NOMO-1 treated with dmso at 0.1 percent for 144 hours (cell line): Measurements from ENCODE around the gene NCBP1.
"Not testable (repeated sequence)": the region's sequence is repeated elsewhere in the genome, so short reads cannot be mapped to it uniquely, and the experiment has no call there.

ENCODE experiments used
- DNase-seq: peaks from one replicate; lab custom pipeline; 2025; ENCODE audit not compliant: unreplicated experiment; lab: John Stamatoyannopoulos, UW

The NCBP1 gene

DNA sequence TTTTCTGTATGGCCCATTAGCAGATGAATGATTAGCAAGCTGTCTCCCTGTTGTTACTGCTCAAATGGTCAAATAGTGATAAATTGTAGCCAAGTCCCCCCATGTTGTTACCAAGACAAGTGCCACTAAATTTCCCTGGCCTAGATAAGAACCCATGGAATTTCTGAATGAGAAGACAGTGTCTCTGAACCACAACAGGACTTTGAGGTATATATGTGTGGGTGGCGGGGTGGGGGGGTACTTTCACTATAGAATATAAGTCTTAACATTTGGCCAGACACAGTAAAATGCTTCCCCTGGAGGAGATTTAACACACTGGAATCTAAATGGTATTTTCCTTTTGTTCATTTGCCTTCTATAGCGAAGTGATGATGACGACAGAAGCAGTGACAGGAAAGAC, 34.9 kb downstream of the NCBP1 start:
- DNase-seq: no peak

DNA sequence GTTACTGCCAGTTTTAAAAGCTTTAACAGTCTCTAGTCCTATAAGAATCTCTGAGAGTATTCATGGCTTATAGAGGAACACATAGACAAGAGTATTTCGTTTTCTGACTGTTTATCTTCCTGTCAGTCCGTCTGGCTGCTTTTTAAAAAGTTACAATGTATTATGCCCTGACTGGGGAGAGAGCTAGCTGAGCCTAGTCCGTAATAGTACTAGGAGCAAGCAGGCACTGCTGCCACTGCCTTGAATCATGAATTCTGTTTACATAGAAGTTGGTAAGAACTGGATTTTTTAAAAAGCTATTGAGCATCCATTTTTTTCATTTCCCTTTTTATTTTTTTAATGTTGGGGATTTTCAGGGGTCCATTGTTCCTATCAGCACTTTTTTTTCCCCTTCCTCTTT, 37.0 kb downstream of the NCBP1 start:
- DNase-seq: no peak

DNA sequence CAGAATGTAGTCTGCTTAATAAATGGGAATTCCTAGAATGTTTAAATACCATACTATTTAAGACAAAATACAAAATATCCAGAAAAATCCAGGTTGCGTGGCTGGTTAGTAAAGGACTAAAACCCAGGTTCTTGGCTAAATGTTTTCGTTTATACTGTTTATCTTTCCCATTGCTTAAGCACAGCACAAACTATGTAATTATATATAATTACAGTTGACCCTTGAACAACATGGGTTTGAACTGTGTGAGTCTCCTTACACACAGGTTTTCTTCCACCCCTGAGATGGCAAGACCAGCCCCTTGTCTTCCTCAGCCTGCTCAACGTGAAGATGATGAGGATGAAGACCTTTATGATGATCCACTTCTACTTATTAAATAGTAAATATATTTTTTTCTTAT, 38.8 kb downstream of the NCBP1 start:
- no peak for DNase-seq

DNA sequence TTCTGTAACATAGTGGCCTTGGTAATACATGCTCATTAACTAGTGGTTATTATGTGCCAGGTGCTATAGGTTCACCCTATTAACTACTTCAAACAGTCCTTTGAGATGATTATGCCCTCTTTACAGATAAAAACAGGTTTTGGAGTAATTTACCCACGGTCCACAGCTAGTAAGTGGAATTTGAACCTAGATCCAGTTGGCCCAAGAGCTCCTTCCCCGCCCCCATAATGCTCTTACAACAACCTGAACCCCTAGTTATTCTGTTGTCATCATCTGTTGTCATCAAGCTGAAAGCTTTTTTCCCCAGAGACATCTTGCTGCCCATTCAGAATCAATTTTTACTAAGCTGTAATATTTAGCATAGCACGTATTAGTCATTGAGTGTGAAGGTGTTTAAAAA, 40.3 kb downstream of the NCBP1 start:
- DNase-seq: no peak

DNA sequence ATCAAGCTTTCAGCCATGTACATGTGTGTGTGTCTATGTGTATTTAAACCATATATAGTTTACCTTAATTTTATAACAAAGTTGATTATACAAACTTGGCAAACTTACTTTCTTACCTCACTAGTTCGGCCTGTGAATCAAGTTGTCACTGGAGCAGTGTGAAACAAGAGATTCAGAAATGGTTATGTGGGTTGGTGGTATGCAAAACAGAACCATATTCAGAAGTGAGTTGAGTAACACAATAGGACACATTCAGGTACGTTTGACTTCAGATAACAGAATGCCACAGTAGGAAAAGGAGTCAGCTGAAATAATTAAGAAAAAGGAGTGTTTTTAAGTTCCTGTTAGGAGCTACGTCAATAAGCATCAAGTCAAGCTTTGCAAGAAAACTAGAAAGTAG, 42.0 kb downstream of the NCBP1 start:
- no peak for DNase-seq

DNA sequence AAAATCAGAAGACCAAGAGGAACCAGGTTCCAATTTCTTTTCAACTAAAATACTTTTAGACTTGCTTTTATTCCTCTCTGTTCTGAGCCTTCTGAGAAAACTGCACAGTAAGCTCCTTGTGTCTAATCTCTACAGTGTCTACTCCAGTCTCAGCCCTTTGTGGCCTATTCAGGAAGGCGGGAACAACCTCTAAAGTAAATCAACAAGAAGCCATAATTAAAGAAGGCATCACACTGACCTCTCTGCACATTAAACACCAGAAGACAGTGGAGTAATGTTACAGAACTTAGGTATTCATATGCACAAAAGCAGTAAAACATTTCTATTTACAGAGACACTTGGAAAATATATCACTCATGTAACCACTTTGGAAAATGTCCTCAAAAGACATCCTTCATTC, 48.6 kb downstream of the NCBP1 start:
- no peak for DNase-seq

DNA sequence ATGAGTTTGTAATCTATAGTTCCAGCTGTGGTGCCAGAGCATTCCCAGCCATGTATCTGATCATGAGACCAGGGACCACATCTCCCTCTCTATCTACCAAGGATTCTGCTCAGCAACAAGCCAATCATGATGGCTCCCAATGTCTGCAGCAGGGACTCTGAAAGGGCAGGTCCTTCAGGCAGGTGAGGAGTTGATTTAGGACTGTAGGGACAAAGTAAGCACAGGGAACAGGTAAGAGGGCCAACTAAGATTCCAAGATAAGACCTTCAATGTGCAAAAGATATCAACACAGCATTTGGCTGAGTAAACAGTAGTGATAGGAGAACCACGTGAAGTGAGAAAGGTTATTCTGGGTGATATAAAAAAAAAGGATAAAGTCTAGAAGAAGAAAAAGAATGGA, 55.0 kb downstream of the NCBP1 start:
- no peak for DNase-seq

DNA sequence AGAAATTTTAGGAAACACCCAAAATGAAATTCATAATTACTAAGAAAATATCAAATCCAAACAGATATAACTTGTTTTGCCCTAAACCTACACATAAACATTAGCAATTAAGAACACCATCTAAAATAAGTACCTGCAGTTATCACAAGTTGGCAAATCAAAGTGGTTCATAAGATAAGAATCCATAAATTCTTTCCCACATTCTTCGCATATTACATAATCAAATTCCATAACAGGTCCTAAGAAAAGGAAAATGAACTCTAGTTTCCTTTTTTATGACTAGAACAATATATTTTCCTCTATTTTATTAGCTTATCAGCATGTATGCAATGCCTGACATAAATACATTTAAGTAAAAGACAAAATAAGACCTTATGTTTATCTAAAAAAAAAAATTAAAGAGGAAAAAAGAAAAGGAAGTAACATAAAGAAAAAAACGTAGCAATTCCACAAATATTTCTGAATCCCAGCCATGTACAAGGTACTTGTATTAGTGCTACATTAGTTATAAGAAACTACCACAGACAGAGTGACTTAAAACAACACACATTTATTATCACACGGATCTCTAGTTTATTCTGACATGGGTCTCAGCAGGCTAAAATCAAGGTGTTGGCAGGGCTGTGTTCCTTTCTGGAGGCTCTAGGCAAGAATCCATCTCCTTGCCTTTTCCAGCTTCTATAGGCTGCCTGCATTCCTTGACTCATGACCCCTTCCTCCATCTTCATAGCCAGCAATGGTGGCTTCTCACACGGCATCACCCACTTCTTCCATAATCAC, 56.0 kb downstream of the NCBP1 start:
- DNase-seq: no peak

DNA sequence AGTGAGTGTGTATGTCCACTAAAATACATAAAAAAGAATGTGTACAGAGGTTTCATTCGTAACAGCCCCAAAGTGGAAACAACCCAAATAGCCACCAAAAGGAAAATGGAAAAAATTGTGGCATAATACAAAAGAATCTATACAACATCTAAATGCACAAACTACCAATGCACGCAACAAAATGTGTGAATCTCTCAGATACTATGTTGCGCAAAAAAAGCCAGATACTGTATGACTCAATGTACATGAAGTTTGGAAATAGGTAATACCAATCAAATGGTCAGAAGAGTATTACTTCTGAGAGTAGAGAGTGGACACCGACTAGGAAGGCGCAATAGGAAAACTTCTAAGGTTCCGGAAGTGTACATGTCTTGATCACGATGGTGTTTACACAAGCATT, 61.1 kb downstream of the NCBP1 start:
- no peak for DNase-seq

DNA sequence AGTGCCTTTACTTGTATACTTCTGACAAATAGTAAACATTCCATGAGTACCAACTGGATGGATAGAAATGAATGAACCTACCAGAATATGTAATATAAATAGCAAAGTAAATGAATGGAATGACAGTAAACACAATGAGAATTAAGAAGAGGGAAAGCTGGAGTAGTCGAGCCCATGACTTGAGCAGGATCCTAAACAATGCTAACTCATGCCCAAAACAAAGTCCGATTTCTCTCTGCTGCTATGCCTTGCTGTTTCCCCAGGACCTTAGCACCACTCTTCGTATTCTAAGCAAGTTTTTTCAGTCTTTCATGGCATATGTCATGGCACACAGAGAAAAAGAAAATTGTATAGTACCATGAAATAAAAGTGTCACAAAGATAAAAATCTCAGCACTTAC, 61.8 kb downstream of the NCBP1 start:
- no peak for DNase-seq

DNA sequence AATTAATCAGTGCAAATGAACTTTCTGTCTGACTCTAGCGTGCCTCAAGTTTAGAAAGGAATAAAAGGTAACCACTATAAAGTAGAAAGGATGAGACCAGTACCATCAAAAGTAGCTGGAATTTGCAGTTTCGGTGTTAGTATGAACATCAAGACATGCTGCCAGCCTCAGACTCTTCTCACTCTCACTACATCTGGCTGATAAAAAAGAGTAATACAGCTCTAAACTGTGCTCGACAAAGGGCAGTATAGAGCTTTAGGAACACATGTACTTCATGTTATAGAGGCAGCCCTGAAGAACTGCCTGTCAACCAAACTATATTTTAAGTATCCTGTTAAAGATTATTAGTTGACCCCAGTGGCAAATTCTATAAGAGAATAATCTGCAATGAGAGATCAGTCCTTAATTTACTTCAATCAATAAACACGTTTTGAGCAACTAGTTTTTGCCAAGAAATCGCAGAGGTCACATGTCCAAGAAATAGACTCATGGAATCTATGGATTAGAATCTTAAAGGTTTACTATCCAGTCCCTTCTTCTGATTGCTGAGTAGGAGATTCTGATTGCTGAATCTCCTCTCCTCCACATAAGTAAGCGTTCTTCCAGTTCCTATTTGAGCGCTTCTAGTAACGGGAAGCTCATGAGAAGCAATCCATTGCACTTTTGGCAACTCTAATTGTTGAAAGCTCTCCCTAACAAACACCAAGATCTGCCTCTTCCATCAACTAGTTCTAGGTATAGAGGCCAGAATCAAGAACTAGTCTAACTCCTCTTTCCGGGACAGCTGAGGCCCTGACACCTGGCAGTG, 62.6 kb downstream of the NCBP1 start:
- no peak for DNase-seq

DNA sequence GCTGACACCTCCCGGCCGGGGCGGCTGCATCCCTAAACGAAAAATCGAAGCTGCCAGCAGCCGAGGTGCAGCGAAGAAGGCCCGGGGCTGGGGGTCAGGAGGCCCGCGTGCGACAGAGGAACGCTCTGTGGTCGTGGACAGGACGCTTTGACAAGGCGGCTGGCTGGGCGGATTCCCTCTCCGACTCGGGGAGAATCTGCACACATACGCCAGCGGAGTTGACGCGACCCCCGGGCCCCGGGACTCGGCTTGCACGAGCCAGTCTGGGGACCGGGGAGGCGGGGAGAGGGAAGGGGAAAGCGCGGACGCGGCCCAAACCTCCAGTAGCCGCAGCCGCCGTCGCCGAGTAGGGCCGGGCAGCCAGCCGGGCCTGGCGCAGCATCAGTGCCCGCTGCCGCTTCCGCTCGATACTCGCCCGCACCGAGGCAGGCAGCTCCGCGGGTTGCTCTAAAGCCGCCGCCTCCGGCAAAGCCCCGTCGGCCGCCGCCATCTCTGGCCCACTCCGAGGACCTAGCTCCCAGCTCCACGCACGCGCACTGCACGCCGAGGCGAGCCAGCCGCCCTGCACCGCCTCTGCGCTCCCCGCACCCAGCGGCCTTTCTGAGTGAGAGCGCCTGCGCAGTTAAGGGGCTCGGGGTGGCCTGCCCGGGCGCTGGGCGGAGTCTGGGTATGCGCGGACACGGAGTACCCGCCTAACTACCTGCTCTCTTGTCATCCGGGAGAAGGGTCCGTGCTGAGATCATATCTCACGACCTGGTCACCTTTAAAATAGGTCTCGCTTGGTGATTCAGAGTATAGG, 63.4 kb downstream of the NCBP1 start, which contains the start of gene XPA:
TSS of gene XPA (minus strand) at position 538 of the 799 bp plus-strand sequence. CDS start at position 490, 48 bp downstream.
- DNase-seq: peak; percentile 83

DNA sequence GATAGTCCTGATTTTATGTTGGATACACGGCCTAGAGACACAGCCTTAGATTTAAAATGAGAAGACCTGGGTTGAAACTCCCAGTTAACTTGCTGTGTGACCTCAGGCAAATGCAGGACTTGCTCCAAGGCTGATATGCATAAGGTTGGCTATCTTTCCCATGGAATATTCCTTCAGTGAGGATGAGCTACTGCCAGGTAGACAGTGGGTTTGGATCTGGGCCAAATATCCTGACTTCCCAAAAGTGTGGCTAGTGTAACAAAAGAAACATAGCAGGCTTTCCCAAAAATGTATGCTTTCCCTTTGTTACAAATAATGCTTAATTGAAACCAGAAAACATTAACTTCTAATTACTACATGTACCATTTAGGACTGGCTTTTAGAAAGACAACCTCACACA, 64.2 kb downstream of the NCBP1 start:
- no peak for DNase-seq

DNA sequence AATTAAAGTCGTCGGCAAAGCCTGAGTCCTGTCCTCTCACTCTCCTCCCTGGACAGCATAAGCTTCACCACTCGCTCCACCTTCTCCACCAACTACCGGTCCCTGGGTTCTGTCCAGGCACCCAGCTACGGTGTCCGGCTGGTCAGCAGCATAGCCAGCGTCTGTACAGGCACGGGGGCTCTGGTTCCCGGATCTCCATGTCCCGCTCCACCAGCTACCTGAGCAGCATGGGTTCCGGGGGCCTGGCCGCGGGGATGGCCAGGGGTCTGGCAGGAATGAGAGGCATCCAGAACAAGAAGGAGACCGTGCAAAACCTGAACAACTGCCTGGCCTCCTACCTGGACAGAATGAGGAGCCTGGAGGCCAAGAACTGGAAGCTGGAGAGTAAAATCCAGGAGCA, 65.2 kb downstream of the NCBP1 start:
- DNase-seq: no peak

DNA sequence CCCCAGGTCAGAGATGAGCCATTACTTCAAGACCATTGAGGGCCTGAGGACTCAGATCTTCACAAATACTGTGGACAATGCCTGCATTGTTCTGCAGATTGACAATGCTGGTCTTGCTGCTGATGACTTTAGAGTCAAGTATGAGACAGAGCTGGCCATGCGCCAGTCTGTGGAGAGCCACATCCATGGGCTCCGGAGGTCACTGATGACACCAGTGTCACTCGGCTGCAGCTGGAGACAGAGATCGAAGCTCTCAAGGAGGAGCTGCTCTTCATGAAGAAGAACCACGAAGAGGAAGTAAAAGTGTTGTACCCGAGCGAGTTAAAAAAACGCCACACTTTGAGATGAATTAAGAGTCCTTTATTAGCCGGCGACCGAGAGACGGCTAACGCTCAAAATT, 65.7 kb downstream of the NCBP1 start:
- not testable (repeated sequence) for DNase-seq

DNA sequence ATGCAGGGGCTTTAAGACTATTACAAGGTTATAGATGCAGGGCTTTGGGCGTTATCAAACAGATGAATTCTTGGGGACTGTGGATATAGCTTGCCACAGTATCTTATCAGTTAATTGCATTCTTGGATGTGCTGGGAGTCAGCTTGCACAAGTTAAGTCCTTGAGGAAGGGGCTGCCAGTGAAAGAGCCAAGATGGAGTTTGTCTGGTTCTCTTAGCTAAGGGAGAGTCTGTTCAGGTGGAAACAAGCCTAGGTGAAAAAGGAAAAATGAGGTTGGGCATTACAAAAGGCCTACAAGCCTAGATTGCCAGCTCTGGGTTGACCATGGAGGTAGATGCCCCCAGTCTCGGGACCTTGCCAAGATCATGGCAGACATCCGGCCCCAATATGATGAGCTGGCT, 66.2 kb downstream of the NCBP1 start:
- not testable (repeated sequence) for DNase-seq

DNA sequence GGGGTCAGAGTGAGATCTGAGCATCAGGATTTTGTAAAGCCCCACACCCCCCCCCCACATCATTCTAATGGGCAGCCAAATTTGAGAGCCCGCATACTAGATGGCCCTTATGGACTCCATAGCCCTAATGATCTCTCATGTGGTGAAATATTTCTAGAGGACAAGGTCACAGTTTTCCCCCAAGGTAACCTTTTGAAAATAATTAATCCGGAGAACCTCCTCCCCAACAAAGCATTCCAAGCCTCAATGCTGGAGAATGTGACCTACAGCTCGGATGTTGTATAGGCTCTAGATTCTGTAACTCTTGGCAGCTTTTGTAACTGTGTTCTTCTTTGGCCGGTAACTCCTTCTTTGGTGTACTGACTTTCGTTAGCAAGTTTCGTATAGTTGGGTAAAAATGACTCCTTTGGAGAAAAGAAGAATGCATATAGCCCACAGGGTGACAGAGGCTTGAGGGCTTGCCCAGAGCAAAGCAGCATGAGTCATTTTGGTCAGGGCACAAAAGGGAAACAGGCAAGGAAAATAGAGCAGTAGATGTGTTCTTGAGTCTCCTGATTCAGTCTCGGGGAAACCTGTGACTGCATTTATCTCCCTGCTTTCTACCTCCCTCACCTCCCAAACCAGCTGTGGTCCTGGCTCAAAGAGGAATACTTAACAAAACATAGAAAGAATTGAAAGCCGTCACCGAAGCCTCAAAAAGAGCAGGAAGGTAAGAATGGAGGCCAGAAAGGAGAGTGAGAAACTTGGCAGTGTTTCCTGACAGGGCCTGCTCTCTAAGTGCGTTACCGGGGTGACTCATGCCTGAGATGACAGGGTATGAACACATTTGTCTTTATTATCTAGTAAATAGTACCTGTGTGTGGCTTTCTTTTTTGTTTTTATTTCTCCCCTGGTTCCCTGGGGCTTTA, 70.1 kb downstream of the NCBP1 start:
- DNase-seq: peak; percentile 62

DNA sequence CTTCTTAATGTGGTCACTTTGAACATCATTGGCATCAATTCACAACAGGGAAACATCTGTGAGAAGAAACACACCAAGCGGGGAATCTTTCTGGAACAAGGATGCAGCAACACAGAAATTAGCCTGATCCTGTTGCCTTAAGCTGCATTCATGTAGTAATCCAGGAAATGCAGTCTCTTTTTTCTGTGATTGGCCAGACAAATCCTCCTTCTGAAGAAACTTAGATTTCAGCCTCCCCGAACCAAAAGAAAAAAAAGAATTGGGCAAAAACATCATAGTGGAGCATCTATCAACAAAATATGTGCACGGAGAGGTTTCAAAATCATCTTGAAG, 70.7 kb downstream of the NCBP1 start:
- DNase-seq: no peak

DNA sequence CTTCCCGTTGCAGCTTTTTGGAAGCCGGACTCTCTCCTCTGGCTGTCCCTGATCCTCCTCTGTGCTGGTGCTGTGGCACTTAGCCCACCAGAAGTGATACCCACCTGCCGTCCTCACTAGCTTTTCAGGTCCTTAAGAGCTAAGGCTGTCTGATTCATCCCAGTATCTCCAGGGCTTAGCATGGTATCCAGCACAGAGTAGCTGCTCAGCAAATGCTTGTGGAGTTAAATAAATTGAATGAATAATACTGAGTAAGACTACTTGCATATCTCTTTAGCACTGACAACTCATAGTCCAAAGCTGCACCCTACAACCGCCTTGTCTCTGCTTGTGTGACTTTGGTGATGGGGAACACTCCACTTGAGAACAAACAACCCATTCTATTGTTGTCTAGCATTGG, 71.2 kb downstream of the NCBP1 start:
- no peak for DNase-seq

DNA sequence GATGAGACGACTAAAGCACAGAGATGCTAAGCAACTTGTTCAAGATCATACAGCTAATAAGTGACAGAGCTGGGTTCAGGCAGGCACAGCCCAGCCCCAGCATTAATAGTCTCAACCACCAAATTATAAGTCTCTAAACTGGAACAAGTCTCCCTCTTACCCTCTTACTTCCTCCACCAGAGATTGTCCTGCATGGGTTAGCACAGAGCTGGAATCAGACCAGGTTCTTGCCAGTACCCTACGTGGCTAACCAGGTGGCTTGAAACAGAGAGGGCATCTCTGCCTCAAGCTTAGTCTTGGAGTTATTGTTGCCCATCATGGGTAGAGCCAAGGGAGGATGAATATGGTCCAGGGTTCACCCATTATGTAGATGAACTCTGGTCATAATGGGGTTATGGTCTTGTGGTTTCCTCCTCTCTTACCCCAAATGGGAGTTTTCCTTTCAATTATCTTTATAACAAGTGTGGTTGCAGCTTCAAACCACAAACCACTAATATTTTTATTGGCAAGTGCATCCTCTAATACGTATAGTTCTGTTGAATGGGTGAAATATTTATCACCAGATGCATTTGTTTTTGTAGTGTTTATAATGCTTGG, 71.8 kb downstream of the NCBP1 start:
- peak; percentile 13 for DNase-seq
